Measurements from ENCODE around the gene DOCK4. TPM values are rescaled to one million over a fixed set of nuclear protein-coding genes. Genes with fewer than 3 reads are reported as not detected.

DOCK4 gene
- total and polyA plus RNA-seq, 2 donors from 2014 or later = 3.2 to 38.9 TPM

DNA sequence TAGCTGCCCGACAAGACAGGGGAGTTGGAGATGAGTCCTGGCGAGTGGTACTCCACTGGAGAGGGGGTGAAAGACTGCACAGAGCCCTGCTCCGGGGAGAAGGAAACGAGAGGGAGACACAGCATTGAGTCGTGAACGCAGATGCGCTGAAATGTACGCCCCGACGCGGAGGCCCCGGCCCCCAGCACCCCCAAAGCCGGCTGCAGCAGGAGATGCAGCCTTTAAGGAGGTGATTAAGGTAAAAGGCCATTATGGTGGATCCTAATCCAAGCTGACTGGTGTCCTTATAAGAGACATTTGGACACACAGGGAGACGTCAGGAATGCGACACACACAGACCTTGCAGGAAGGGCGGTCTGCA is 477.6 kb downstream of the DOCK4 start:
- no peaks in the 10 kb centered on the region for H3K27me3 ChIP-seq (ENCODE audit: control insufficient read depth, insufficient read depth, low read length)
- H3K4me3 ChIP-seq (ENCODE audit: low read length in 3 of 3) = peak overlapping the region in 1 of 3 donors; percentile 13
- TF ChIP-seq, protein P1, sequence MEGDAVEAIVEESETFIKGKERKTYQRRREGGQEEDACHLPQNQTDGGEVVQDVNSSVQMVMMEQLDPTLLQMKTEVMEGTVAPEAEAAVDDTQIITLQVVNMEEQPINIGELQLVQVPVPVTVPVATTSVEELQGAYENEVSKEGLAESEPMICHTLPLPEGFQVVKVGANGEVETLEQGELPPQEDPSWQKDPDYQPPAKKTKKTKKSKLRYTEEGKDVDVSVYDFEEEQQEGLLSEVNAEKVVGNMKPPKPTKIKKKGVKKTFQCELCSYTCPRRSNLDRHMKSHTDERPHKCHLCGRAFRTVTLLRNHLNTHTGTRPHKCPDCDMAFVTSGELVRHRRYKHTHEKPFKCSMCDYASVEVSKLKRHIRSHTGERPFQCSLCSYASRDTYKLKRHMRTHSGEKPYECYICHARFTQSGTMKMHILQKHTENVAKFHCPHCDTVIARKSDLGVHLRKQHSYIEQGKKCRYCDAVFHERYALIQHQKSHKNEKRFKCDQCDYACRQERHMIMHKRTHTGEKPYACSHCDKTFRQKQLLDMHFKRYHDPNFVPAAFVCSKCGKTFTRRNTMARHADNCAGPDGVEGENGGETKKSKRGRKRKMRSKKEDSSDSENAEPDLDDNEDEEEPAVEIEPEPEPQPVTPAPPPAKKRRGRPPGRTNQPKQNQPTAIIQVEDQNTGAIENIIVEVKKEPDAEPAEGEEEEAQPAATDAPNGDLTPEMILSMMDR (IDR thresholded peaks at IDR 0.05; ENCODE audit: borderline replicate concordance, extremely low read depth, insufficient read depth) = no peak
- DNase-seq = no peak
- H3K36me3 ChIP-seq (ENCODE audit: control insufficient read depth in 2 of 3, insufficient read depth in 3 of 3, low read length in 3 of 3) = no peaks in the 10 kb centered on the region
- intact Hi-C loops (cut with DNase I) = no loop called here
- H3K27ac ChIP-seq (ENCODE audit: low read depth in 2 of 2, low read length in 2 of 2) = no peak overlapping the region
- no peaks in the 10 kb centered on the region for H3K9me3 ChIP-seq (ENCODE audit: control insufficient read depth in 2 of 3, insufficient read depth in 1 of 3, low read length in 3 of 3)
- H3K4me1 ChIP-seq (ENCODE audit: control insufficient read depth in 2 of 3, insufficient read depth in 2 of 3, low read depth in 1 of 3, low read length in 3 of 3) = no peaks in the 10 kb centered on the region
- FAIRE-seq = no peak
- no peak overlapping the region for H3K9ac ChIP-seq (ENCODE audit: low read length in 3 of 3)

DNA sequence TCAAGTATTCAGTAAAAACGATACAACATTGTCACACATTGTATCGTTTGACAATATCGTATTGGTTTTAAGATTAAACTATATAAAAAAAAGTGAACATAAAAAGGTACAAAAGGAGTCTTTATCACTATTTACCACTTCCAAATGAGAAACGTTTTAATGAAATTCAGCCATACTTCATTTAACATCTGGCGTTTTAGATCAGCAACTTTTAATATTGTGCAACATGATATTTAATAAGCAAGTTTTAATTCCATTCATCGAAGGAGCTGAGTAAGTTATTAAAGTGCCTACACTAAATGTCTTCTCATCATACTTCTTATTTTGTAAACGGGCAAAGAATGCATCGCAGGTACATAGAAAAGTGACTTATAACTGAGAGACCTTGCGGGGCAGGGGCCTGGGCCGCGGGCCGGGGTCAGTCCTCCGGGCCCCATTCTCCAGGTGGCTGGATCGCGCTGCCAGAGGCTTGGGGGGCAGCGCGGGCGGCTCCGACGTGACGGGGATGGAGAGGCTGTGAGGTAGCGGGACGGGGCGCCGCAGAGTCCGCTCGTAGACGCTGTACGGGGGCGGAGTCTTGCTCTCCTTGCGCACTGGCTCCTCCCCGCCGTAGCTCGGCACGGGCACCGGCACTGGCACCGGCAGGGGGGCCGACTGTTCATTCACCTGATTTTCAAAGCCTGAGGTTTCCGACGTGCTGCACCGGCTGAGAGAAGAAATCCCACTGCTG is 478.1 kb downstream of the DOCK4 start:
- FAIRE-seq = no peak
- Histone ChIP-seq H3K4me3 (ENCODE audit: low read length in 3 of 3) (peak overlapping the region in 1 of 3 donors; percentile 13), H3K27me3 (ENCODE audit: control insufficient read depth, insufficient read depth, low read length) (no peaks in the 10 kb centered on the region), H3K9ac (ENCODE audit: low read length in 3 of 3) (no peak overlapping the region), H3K4me1 (ENCODE audit: control insufficient read depth in 2 of 3, insufficient read depth in 2 of 3, low read depth in 1 of 3, low read length in 3 of 3) (no peaks in the 10 kb centered on the region), H3K27ac (ENCODE audit: low read depth in 2 of 2, low read length in 2 of 2) (no peak overlapping the region), H3K36me3 (ENCODE audit: control insufficient read depth in 2 of 3, insufficient read depth in 3 of 3, low read length in 3 of 3) (no peaks in the 10 kb centered on the region), H3K9me3 (ENCODE audit: control insufficient read depth in 2 of 3, insufficient read depth in 1 of 3, low read length in 3 of 3) (no peaks in the 10 kb centered on the region)
- peak in 3 of 5 donors; percentile 8 to 61 (median 11) for DNase-seq
- intact Hi-C loops (cut with DNase I) = no loop called here
- TF ChIP-seq, protein P1 (IDR thresholded peaks at IDR 0.05; ENCODE audit: borderline replicate concordance, extremely low read depth, insufficient read depth) = no peak

DNA sequence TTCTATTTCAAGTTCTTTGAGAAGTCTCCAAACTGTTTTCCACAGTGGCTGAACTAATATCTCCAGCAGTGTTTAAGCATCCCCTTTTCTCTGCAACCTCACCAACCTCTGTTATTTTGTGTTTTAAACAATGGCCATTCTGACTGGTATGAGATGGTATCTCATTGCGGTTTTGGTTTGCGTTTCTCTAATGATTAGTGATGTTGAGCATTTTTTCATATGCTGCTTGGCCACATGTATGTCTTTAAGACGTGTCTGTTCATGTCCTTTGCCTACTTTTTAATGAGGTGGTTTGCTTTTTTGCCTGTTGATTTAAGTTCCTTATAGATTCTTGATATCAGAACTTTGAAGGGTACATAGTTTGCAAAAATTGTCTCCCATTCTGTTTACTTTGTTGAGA is 487.3 kb downstream of the DOCK4 start:
- Histone ChIP-seq H3K36me3 (ENCODE audit: control insufficient read depth in 2 of 3, insufficient read depth in 3 of 3, low read length in 3 of 3) (no peaks in the 10 kb centered on the region), H3K27ac (ENCODE audit: low read depth in 2 of 2, low read length in 2 of 2) (no peak overlapping the region), H3K27me3 (ENCODE audit: control insufficient read depth, insufficient read depth, low read length) (no peaks in the 10 kb centered on the region), H3K4me3 (ENCODE audit: low read length in 3 of 3) (no peak overlapping the region), H3K4me1 (ENCODE audit: control insufficient read depth in 2 of 3, insufficient read depth in 2 of 3, low read depth in 1 of 3, low read length in 3 of 3) (no peaks in the 10 kb centered on the region), H3K9ac (ENCODE audit: low read length in 3 of 3) (no peak overlapping the region), H3K9me3 (ENCODE audit: control insufficient read depth in 2 of 3, insufficient read depth in 1 of 3, low read length in 3 of 3) (peaks cover 0 to 4% (median 0%) of the 10 kb centered on the region in 3 donors)
- DNase-seq (no peak), FAIRE-seq (no peak)
- intact Hi-C loops (cut with DNase I) = no loop called here
- TF ChIP-seq, protein P1 (IDR thresholded peaks at IDR 0.05; ENCODE audit: borderline replicate concordance, extremely low read depth, insufficient read depth) = no peak

Measured in kidney (tissue), 14 donors.